Measurements from ENCODE around the gene LRRC4.

LRRC4 gene

DNA sequence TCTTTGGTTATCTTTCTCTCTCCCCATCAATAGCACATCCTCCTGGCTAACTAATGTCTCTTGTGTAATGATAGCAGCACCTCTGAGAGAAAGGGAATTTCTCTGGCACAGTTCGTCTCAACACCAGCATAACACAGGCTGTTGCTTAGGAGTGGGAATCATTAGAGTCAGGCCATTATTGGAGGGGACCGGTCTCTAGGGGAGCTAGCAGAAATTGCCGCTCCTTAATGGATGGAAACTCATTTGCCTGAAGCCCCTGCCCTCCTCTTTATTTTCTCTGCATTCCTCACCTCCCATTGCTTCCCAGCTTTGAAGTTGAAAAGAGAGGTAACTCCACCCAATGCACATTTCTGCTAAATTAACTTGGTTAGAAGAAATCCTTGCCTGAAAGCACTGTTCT is 11.9 kb downstream of the LRRC4 start:
- no peak overlapping the region for H3K4me3 ChIP-seq (ENCODE audit: low read depth, low read length)
- TF ChIP-seq, protein P1, sequence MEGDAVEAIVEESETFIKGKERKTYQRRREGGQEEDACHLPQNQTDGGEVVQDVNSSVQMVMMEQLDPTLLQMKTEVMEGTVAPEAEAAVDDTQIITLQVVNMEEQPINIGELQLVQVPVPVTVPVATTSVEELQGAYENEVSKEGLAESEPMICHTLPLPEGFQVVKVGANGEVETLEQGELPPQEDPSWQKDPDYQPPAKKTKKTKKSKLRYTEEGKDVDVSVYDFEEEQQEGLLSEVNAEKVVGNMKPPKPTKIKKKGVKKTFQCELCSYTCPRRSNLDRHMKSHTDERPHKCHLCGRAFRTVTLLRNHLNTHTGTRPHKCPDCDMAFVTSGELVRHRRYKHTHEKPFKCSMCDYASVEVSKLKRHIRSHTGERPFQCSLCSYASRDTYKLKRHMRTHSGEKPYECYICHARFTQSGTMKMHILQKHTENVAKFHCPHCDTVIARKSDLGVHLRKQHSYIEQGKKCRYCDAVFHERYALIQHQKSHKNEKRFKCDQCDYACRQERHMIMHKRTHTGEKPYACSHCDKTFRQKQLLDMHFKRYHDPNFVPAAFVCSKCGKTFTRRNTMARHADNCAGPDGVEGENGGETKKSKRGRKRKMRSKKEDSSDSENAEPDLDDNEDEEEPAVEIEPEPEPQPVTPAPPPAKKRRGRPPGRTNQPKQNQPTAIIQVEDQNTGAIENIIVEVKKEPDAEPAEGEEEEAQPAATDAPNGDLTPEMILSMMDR (conservative IDR thresholded peaks at IDR 0.05; ENCODE audit: low read depth, low read length), result no peak
- no peak for DNase-seq (ENCODE audit: low read depth)

DNA sequence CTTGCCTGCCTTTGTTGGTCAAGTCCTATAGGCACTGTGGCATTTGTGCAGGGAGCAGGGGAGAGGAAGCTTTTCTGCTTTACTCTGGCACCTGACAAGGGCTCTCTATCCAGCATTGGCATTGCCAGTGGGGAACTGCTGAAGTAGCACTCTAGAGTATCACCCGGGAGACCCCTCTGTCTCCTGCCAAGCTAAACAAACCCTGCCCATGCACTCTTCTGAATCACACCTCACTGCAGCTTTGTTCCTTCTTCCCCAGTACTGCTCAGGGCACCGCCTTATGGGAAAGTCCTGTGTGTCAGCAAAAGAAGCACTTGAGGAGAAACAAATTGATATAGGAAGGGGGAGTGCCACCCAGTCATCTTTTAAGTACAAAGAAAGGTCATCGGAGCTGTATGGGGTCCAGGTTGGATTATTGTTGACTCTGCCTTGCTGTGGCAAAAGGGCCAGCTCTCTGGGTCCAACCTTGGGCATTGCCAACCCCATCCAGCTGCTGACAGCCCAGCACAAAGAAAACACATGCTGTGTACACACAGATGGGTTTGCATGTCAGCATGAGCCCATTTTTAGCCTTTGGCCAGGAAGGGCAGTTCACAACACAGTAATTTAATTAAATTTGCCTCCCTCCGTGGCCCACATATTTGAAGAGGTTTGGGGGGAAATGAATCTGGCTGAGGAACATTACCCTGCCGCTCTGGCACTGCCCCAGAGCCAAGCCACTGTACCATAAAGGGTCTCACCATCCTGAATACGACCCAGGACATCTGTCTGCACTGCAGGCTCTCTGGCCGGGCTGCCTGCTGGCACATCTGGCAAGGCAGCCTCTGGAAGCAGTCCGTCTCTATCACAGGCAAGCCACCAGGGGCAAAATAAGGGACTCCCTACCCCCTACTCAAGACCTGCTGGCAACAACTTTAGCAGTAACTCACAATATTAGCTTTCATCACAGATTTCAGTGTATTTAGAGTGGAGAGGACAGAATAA is 13.1 kb downstream of the LRRC4 start:
- no peak for DNase-seq (ENCODE audit: low read depth)
- H3K4me3 ChIP-seq (ENCODE audit: low read depth, low read length), result no peak overlapping the region
- TF ChIP-seq, protein P1 (conservative IDR thresholded peaks at IDR 0.05; ENCODE audit: low read depth, low read length), result no peak

DNA sequence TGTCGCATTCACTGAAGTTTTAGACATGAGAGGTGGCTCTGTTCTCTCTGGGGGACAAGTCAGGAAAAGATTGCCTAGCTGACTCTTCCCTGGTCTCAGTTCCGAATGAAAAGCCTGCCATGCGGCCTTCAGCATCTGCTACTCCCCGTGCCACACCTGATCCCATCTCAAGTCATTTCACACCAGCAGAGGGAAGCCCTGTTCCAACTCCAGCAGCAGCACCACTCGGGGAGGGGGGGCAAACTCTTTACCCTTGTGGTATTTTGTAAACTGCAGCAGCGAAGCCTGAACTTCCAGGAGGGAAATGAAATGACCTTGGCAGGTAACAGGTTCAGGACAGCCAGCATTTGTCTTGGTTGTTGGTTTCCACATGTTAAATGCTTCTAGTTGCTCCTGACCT is 13.8 kb downstream of the LRRC4 start:
- no peak for DNase-seq (ENCODE audit: low read depth)
- TF ChIP-seq, protein P1 (conservative IDR thresholded peaks at IDR 0.05; ENCODE audit: low read depth, low read length), result peak; percentile 14
- no peak overlapping the region for H3K4me3 ChIP-seq (ENCODE audit: low read depth, low read length)

DNA sequence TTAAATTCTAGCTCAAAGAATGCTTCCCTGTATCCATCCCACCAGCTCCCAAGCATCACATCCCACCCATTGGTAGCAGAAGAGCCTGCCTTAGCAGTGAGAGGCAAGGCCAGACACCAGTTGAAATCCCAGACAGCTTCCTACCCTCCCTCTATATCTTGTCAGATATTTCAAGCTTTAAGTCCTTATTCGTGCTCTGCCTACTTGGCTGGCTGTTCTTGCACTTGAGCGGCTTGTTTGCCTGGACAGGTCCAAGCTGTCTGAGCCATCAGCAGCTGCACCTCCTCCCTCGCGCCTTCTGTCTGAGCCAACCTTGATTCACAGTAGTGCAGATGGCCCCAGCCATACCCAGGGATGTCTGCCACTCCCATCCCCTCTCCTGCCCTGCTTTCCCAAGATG is 16.4 kb downstream of the LRRC4 start:
- TF ChIP-seq, protein P1 (conservative IDR thresholded peaks at IDR 0.05; ENCODE audit: low read depth, low read length), result no peak
- no peak overlapping the region for H3K4me3 ChIP-seq (ENCODE audit: low read depth, low read length)
- no peak for DNase-seq (ENCODE audit: low read depth)

DNA sequence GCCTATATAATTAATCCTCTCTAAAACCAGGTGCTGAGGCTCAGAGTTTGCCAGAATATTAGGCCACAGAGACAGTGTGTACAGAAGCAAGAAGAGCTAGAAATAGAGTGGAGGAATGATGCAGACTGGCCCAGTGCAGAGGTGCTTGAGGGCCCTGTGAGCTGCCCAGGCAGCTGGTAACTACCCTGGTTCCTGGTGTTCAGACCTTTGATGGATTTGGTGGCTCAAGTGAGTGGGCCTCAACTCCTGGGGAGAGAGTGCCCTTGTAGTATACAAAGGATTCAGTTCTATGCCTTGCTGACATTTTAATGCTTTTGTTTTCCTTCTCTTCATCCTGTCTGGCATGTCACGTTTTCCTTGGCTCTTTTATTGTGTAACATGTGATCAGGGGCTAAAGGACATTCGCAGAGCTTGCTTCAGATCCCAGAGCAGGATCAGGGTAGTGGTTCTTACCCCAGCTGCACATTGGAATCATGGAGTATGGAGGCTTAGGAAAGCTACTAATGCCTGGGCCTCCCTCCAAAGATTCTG is 20.0 kb downstream of the LRRC4 start:
- H3K4me3 ChIP-seq (ENCODE audit: low read depth, low read length), result no peak overlapping the region
- TF ChIP-seq, protein P1 (conservative IDR thresholded peaks at IDR 0.05; ENCODE audit: low read depth, low read length), result no peak
- DNase-seq (ENCODE audit: low read depth), result no peak

DNA sequence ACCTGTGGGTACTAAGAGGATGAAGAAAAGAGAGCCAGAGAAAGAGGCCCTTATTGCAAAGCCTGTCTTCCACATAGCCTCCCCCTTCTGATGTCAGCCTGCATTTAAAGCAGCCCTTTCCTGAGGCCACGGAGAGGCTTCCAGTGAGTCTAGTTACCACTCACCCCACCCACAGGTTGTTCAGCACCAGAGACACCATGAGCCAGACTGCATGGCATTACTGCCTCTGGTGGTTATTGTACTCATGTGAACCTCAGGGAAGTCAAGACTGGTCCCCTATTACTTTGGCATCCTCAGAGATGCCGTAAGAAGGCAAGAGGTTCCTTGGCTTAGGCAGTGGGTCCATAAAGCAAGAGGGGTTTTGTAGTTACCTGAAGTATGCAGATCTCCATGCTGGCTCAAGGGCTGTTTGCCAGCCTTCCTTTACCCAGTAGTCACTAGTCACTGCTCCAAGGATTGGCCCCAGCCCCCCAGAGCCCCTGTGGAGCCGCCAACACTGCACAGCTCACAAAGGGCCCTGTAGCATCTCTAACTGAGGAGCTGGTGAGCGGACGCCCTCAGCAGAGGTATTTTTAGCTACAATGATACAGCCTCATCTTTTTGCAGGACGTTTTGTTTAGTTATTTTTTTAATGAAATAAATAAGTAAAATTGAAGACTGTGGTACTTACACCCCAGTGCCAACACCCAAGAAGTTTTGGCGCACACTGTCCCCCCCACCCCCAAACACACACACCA is 20.7 kb downstream of the LRRC4 start:
- DNase-seq (ENCODE audit: low read depth), result no peak
- no peak overlapping the region for H3K4me3 ChIP-seq (ENCODE audit: low read depth, low read length)
- TF ChIP-seq, protein P1 (conservative IDR thresholded peaks at IDR 0.05; ENCODE audit: low read depth, low read length), result peak; percentile 28
